ENCODE measurements around the gene FIBCD1. TPM values are rescaled to one million over a fixed set of nuclear protein-coding genes. Genes with fewer than 3 reads are reported as not detected.

FIBCD1 gene
- total and polyA plus RNA-seq, 2 experiments from 2014 or later: 4.4 to 5.6 TPM

DNA sequence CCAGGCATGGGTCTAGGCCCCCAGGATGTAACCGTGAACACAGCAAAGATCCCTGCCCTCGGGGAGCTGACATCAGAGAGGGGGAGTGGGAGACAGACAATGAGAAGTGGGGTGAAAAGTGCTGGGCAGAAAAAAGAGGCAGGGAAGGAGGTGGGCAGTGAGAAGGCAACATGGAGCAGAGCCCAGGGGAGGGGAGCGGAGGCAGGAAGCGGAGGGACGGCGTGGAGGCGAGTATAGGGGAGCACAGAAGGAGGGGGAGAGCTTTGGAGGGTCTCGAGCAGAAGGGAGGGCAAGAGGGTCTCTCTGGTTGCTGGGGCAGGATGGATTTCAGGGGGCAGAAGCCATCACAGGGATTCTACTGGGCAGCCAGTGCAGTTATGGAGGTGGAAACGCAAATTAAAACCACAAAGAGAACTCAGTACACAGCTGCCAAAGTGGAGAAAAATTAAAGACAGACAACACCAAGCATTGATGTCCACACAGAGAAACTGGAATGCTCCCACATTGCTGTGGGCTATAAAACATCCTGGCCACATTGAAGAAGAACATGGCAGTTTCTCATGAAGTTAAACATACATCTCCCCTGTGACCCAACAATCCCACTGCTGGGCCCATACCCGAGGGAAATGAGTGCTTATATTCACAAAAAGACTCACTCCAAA, 48.8 kb upstream of the FIBCD1 start (continued):
- TF ChIP-seq, protein P1, sequence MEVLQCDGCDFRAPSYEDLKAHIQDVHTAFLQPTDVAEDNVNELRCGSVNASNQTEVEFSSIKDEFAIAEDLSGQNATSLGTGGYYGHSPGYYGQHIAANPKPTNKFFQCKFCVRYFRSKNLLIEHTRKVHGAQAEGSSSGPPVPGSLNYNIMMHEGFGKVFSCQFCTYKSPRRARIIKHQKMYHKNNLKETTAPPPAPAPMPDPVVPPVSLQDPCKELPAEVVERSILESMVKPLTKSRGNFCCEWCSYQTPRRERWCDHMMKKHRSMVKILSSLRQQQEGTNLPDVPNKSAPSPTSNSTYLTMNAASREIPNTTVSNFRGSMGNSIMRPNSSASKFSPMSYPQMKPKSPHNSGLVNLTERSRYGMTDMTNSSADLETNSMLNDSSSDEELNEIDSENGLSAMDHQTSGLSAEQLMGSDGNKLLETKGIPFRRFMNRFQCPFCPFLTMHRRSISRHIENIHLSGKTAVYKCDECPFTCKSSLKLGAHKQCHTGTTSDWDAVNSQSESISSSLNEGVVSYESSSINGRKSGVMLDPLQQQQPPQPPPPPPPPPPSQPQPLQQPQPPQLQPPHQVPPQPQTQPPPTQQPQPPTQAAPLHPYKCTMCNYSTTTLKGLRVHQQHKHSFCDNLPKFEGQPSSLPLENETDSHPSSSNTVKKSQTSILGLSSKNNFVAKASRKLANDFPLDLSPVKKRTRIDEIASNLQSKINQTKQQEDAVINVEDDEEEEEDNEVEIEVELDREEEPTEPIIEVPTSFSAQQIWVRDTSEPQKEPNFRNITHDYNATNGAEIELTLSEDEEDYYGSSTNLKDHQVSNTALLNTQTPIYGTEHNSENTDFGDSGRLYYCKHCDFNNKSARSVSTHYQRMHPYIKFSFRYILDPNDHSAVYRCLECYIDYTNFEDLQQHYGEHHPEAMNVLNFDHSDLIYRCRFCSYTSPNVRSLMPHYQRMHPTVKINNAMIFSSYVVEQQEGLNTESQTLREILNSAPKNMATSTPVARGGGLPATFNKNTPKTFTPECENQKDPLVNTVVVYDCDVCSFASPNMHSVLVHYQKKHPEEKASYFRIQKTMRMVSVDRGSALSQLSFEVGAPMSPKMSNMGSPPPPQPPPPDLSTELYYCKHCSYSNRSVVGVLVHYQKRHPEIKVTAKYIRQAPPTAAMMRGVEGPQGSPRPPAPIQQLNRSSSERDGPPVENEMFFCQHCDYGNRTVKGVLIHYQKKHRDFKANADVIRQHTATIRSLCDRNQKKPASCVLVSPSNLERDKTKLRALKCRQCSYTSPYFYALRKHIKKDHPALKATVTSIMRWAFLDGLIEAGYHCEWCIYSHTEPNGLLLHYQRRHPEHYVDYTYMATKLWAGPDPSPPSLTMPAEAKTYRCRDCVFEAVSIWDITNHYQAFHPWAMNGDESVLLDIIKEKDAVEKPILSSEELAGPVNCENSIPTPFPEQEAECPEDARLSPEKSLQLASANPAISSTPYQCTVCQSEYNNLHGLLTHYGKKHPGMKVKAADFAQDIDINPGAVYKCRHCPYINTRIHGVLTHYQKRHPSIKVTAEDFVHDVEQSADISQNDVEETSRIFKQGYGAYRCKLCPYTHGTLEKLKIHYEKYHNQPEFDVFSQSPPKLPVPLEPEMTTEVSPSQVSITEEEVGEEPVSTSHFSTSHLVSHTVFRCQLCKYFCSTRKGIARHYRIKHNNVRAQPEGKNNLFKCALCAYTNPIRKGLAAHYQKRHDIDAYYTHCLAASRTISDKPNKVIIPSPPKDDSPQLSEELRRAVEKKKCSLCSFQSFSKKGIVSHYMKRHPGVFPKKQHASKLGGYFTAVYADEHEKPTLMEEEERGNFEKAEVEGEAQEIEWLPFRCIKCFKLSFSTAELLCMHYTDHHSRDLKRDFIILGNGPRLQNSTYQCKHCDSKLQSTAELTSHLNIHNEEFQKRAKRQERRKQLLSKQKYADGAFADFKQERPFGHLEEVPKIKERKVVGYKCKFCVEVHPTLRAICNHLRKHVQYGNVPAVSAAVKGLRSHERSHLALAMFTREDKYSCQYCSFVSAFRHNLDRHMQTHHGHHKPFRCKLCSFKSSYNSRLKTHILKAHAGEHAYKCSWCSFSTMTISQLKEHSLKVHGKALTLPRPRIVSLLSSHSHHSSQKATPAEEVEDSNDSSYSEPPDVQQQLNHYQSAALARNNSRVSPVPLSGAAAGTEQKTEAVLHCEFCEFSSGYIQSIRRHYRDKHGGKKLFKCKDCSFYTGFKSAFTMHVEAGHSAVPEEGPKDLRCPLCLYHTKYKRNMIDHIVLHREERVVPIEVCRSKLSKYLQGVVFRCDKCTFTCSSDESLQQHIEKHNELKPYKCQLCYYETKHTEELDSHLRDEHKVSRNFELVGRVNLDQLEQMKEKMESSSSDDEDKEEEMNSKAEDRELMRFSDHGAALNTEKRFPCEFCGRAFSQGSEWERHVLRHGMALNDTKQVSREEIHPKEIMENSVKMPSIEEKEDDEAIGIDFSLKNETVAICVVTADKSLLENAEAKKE (CRISPR knock-in tag; IDR thresholded peaks at IDR 0.05): no peak
- no peak for TF ChIP-seq STAT1 (IDR thresholded peaks at IDR 0.05; ENCODE audit: unreplicated experiment)

DNA sequence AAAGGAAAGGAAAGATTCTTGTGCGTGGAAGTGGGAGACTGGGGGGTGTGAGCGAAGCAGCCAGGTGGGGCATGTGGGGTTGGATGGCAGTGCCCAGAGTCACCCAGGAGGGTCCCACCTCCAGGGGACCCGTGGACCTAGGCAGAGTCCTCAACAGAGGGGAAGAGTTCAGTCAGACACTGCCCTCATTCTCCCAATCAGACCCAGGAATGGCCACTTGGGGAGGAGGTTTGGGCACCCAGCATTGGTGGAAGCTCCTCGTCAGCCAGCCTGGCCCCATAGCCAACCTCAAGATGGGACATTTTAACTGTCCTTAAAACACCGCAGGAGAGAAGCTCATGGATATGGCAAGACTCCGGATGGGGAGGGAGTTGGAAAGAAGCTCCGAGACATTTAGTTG, 48.0 kb upstream of the FIBCD1 start:
- peak overlapping the region; percentile 52; the same call in 1 of the 2 replicates for H2AFZ ChIP-seq
- H3K4me3 ChIP-seq: no peak overlapping the region
- ATAC-seq (no peak), DNase-seq (ENCODE audit: low spot score) (no peak)
- Mint-ChIP-seq H3K36me3 (ENCODE audit: low read depth) (no peaks in the 10 kb centered on the region), H3K4me3 (no peak overlapping the region), H3K27me3 (ENCODE audit: insufficient read depth, low read depth, poor library complexity) (peaks cover 17% of the 10 kb centered on the region), H3K9me3 (no peaks in the 10 kb centered on the region), H3K27ac (no peak overlapping the region), H3K4me1 (peaks cover 16% of the 10 kb centered on the region)
- peaks cover 11% of the 10 kb centered on the region; the same call in 1 of the 2 replicates for H3K4me1 ChIP-seq (ENCODE audit: insufficient read depth)
- H3K36me3 ChIP-seq (ENCODE audit: insufficient read depth): no peaks in the 10 kb centered on the region
- H4K20me1 ChIP-seq (replicated peaks; ENCODE audit: insufficient read depth): no peaks in the 10 kb centered on the region
- no peak overlapping the region for H3K4me2 ChIP-seq
- H3K79me2 ChIP-seq (replicated peaks; ENCODE audit: insufficient read depth): no peaks in the 10 kb centered on the region
- no peak overlapping the region for H3K27ac ChIP-seq (ENCODE audit: low read depth)
- H3K9me2 ChIP-seq (ENCODE audit: insufficient read depth): no peaks in the 10 kb centered on the region
- H3K27me3 ChIP-seq (ENCODE audit: insufficient read depth): no peaks in the 10 kb centered on the region
- no peaks in the 10 kb centered on the region for H3F3A ChIP-seq (replicated peaks; ENCODE audit: low read depth)
- TF ChIP-seq ZNF114 (CRISPR knock-in tag; IDR thresholded peaks at IDR 0.05) (no peak), STAT1 (IDR thresholded peaks at IDR 0.05; ENCODE audit: unreplicated experiment) (no peak), EZH2phosphoT487 (IDR thresholded peaks at IDR 0.05; ENCODE audit: unreplicated experiment) (no peak), ETS1 (IDR thresholded peaks at IDR 0.05) (no peak), NANOG (IDR thresholded peaks at IDR 0.05; ENCODE audit: borderline replicate concordance) (no peak), REST (IDR thresholded peaks at IDR 0.05; ENCODE audit: unreplicated experiment) (no peak), CTCF (conservative IDR thresholded peaks at IDR 0.05; ENCODE audit: low read depth in 2 of 2) (no peak), EZH2 (IDR thresholded peaks at IDR 0.05; ENCODE audit: low read depth, unreplicated experiment) (no peak), ZNF331 (CRISPR knock-in tag; IDR thresholded peaks at IDR 0.05; ENCODE audit: low read depth) (no peak), CREB1 (CRISPR knock-in tag; IDR thresholded peaks at IDR 0.05; ENCODE audit: low read depth) (no peak), JUNB (IDR thresholded peaks at IDR 0.05; ENCODE audit: unreplicated experiment) (no peak)

Data from GM23338 (cell line).